Measurements from ENCODE around the gene GTF3C1.

DNA sequence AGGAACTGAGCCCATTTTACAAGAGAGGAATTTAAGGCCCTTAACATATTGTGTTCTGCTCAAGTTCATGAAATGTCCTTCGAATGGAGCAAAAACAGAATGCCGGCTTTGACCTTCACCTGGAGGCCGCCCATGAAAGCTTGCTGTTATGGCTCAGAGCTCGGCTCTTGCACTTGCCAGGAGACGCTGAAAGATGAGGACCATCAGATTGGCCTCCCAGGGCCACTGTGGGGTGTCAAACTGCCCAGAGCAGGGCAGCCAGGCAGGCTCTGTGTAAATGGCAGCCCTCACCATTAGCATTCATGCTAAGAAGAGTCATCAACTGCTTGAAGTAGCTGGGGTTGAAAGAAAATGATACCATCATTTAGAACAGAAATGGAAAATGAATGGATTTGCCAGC is 108.4 kb downstream of the GTF3C1 start:
- TF ChIP-seq, protein P1, sequence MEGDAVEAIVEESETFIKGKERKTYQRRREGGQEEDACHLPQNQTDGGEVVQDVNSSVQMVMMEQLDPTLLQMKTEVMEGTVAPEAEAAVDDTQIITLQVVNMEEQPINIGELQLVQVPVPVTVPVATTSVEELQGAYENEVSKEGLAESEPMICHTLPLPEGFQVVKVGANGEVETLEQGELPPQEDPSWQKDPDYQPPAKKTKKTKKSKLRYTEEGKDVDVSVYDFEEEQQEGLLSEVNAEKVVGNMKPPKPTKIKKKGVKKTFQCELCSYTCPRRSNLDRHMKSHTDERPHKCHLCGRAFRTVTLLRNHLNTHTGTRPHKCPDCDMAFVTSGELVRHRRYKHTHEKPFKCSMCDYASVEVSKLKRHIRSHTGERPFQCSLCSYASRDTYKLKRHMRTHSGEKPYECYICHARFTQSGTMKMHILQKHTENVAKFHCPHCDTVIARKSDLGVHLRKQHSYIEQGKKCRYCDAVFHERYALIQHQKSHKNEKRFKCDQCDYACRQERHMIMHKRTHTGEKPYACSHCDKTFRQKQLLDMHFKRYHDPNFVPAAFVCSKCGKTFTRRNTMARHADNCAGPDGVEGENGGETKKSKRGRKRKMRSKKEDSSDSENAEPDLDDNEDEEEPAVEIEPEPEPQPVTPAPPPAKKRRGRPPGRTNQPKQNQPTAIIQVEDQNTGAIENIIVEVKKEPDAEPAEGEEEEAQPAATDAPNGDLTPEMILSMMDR (IDR thresholded peaks at IDR 0.05) = no peak
- no peak for TF ChIP-seq POLR2A (IDR thresholded peaks at IDR 0.05)
